Suprapubic skin (tissue), 4 donors: ENCODE results near the gene ZNF428. TPM values are rescaled to one million over a fixed set of nuclear protein-coding genes. Genes with fewer than 3 reads are reported as not detected.

Source experiments
- DNase-seq, 2 donors: peaks; one replicate each; pipeline ENCODE4 v3.0.0-alpha.2; 2019; ENCODE audit warnings: low spot score in 2 of 2
- H3K27ac ChIP-seq: fragments of 200-600 bp; sonication (generic); one replicate; pipeline ENCODE4 v1.5.1; 2019
- H3K27me3 ChIP-seq: fragments of 200-600 bp; sonication (generic); one replicate; pipeline ENCODE4 v1.5.1; 2019
- H3K36me3 ChIP-seq: fragments of 200-600 bp; sonication (generic); one replicate; pipeline ENCODE4 v1.5.1; 2019
- H3K4me1 ChIP-seq: fragments of 200-600 bp; sonication (generic); one replicate; pipeline ENCODE4 v1.5.1; 2019
- H3K4me3 ChIP-seq: fragments of 200-600 bp; sonication (generic); one replicate; pipeline ENCODE4 v1.5.1; 2019; ENCODE audit warnings: mild to moderate bottlenecking
- H3K9me3 ChIP-seq: fragments of 200-600 bp; sonication (generic); one replicate; pipeline ENCODE4 v1.5.1; 2019
- EP300 ChIP-seq: sonication (generic); formaldehyde crosslinking; IDR thresholded peaks from one replicate; pipeline ENCODE4 v1.6.1; 2017; ENCODE audit warnings: antibody characterized with exemption
- POLR2A ChIP-seq, 2 donors: fragments of 450-650 bp; IDR thresholded peaks; one replicate each; pipeline ENCODE4 v1.6.1; 2017; ENCODE audit warnings: antibody characterized with exemption in 2 of 2, mild to moderate bottlenecking in 2 of 2, moderate library complexity in 2 of 2
- POLR2AphosphoS5 ChIP-seq, 3 donors: sonication (generic); formaldehyde crosslinking; IDR thresholded peaks; one replicate each; pipeline ENCODE4 v1.6.1; 2017; ENCODE audit warnings: antibody characterized with exemption in 3 of 3
- WGBS: methylation state at CpG from one replicate; pipeline ENCODE4 v1.1.5; 2018; 5-methylcytosine and 5-hydroxymethylcytosine counted together
- total RNA-seq, 4 donors: library from RNA; depleted of rRNA; stranded (reverse); fragments of >200 nt; gene quantifications; one replicate each; pipeline ENCODE4 v1.1.0, GENCODE V29; 2016
- TF ChIP-seq, protein P1 (sequence below), 2 donors: fragments of 200-600 bp in 1 of 2; fragments of 450-650 bp in 1 of 2; sonication (generic) in 1 of 2; IDR thresholded peaks; one replicate each; pipeline ENCODE4 v1.5.1; 2016 to 2019; ENCODE audit warnings: antibody characterized with exemption in 2 of 2, mild to moderate bottlenecking in 1 of 2, moderate library complexity in 1 of 2

ZNF428 gene
- total RNA-seq, 4 donors from 2014 or later = 10.6 to 19.3 (median 17.5) TPM

DNA sequence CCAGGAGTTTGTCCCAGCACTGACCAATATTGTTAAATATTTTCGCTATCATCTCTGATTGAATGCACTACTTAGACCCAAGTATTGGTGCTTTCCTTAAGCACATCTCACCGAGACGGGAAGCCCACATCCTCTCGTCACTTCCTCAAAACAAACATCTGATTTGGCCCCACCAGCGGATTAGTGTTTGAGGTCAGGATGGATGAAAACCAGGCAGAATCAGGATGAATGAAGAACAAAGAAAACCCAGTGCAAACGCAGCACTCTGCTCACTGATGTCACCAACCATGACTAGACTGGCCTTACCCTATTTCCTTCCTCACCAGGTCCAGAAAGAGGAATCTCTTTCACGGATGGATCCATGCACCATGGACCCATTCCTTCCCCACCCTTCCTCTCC, 44.6 kb upstream of the ZNF428 start:
- H3K27ac ChIP-seq = no peak overlapping the region
- H3K36me3 ChIP-seq = peaks cover 10% of the 10 kb centered on the region
- H3K27me3 ChIP-seq = no peaks in the 10 kb centered on the region
- TF ChIP-seq POLR2A (IDR thresholded peaks at IDR 0.05) (no peak), EP300 (no peak), POLR2AphosphoS5 (IDR thresholded peaks at IDR 0.05) (no peak)
- TF ChIP-seq, protein P1, sequence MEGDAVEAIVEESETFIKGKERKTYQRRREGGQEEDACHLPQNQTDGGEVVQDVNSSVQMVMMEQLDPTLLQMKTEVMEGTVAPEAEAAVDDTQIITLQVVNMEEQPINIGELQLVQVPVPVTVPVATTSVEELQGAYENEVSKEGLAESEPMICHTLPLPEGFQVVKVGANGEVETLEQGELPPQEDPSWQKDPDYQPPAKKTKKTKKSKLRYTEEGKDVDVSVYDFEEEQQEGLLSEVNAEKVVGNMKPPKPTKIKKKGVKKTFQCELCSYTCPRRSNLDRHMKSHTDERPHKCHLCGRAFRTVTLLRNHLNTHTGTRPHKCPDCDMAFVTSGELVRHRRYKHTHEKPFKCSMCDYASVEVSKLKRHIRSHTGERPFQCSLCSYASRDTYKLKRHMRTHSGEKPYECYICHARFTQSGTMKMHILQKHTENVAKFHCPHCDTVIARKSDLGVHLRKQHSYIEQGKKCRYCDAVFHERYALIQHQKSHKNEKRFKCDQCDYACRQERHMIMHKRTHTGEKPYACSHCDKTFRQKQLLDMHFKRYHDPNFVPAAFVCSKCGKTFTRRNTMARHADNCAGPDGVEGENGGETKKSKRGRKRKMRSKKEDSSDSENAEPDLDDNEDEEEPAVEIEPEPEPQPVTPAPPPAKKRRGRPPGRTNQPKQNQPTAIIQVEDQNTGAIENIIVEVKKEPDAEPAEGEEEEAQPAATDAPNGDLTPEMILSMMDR (IDR thresholded peaks at IDR 0.05) = no peak
- WGBS = 65% methylated on average over 7 of the region's 7 CpGs
- DNase-seq = no peak
- H3K4me1 ChIP-seq = peaks cover 13% of the 10 kb centered on the region
- H3K9me3 ChIP-seq = no peaks in the 10 kb centered on the region
- no peak overlapping the region for H3K4me3 ChIP-seq

DNA sequence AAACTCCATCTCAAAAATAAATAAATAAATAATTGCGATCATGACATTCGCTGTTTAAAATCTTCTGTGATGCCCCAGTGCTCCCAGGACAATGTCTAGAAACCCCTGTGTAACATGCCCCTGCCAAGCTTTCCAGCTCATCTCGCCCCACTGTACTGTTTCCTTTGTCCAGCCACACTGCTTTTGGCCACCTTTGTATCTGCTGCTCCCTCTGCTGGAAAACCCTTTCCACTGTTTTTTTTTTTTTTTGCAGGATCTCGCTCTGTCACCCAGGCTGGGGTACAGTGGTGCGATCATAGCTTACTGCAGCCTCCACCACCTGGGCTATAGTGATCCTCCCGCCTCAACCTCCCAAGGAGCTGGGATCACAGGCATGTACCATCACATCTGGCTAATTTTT, 43.1 kb upstream of the ZNF428 start:
- no peak overlapping the region for H3K4me3 ChIP-seq
- no peaks in the 10 kb centered on the region for H3K9me3 ChIP-seq
- no peak for TF ChIP-seq EP300
- TF ChIP-seq, protein P1 (IDR thresholded peaks at IDR 0.05) = no peak
- TF ChIP-seq POLR2A (IDR thresholded peaks at IDR 0.05) = no peak
- no peak for TF ChIP-seq POLR2AphosphoS5 (IDR thresholded peaks at IDR 0.05)
- no peak for DNase-seq
- H3K4me1 ChIP-seq = peaks cover 6% of the 10 kb centered on the region
- no peak overlapping the region for H3K27ac ChIP-seq
- 90% methylated on average over 6 of the region's 6 CpGs for WGBS
- H3K36me3 ChIP-seq = peaks cover 16% of the 10 kb centered on the region
- no peaks in the 10 kb centered on the region for H3K27me3 ChIP-seq

DNA sequence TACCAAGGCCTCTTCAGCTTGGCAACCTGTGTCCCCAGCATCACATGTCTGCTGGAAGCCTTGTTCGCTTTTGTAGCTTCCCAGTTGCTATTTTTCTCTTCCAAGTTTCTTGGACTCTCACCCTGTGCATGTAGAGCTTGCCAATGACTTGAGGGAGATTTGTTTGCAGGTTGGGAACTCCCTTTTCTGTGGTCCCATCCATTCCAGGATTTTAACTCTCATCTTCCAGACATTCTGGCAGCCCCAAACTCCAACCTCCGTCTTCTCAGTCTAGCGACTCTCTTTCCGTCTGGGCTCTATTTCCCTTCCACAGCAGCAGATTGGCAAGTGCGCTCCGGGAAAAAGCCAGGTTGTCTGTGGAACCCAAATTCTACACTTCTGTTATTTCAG, 41.5 kb upstream of the ZNF428 start:
- Histone ChIP-seq H3K27me3 (no peaks in the 10 kb centered on the region), H3K27ac (no peak overlapping the region), H3K4me3 (no peak overlapping the region), H3K9me3 (no peaks in the 10 kb centered on the region), H3K36me3 (peaks cover 15% of the 10 kb centered on the region), H3K4me1 (no peaks in the 10 kb centered on the region)
- no peak for DNase-seq
- WGBS = 59% methylated on average over 6 of the region's 6 CpGs
- TF ChIP-seq EP300 (no peak), POLR2A (IDR thresholded peaks at IDR 0.05) (no peak), POLR2AphosphoS5 (IDR thresholded peaks at IDR 0.05) (no peak)
- TF ChIP-seq, protein P1 (IDR thresholded peaks at IDR 0.05) = no peak

DNA sequence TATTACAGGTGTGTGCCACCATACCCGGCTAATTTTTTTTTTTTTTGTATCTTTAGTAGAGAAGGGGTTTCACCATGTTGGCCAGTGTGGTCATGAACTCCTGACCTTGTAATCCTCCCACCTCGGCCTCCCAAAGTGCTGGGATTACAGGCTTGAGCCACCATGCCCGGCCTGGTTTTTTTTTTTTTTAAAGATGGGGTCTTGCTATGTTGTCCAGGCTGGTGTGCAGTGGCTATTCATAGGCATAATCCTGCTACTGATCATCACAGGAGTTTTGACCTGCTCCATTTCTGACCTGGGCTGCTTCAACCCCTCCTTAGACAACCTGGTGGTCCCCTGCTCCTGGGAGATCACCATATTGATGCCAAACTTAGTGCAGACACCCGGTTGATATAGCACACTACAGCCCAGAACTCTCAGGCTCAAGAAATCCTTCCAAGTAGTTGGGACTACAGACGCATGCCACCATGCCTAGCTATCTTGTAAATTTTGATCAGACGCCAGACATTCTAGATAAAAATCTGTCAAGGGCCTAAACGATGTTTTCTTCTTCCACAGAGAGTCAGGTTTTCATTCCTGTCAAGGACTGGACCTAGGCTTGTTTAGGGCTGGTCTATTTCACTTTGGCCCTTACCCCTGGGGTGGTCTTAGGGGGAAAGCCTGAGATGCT, 41.0 kb upstream of the ZNF428 start:
- H3K4me1 ChIP-seq = no peaks in the 10 kb centered on the region
- H3K9me3 ChIP-seq = no peaks in the 10 kb centered on the region
- H3K36me3 ChIP-seq = peaks cover 21% of the 10 kb centered on the region
- DNase-seq = no peak
- no peak overlapping the region for H3K4me3 ChIP-seq
- TF ChIP-seq POLR2AphosphoS5 (IDR thresholded peaks at IDR 0.05) (no peak), EP300 (no peak), POLR2A (IDR thresholded peaks at IDR 0.05) (no peak)
- TF ChIP-seq, protein P1 (IDR thresholded peaks at IDR 0.05) = no peak
- H3K27ac ChIP-seq = no peak overlapping the region
- 59% methylated on average over 7 of the region's 7 CpGs for WGBS
- no peaks in the 10 kb centered on the region for H3K27me3 ChIP-seq

DNA sequence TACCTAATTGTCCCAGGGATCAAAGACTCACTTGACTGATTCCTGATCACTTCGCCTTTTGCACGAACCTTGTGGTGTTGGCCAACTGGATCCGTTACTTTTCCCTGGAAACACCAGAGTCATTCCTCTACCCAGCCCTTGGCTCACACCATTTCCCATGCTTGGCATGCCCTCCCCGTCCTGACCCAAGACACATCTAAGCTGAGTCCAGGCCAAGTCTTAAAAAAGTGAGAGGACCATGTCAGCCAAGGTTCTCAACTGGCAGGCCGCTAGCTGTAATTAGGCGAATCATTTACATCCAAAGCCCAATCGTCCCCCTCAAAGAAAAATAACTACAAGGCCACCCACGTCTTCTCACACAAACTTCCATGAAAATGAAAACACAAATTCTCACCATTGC, 39.1 kb upstream of the ZNF428 start:
- TF ChIP-seq EP300 (no peak), POLR2AphosphoS5 (IDR thresholded peaks at IDR 0.05) (no peak), POLR2A (IDR thresholded peaks at IDR 0.05) (no peak)
- TF ChIP-seq, protein P1 (IDR thresholded peaks at IDR 0.05) = no peak
- Histone ChIP-seq H3K9me3 (no peaks in the 10 kb centered on the region), H3K4me3 (no peak overlapping the region), H3K4me1 (no peaks in the 10 kb centered on the region), H3K36me3 (peaks cover 35% of the 10 kb centered on the region), H3K27me3 (no peaks in the 10 kb centered on the region), H3K27ac (no peak overlapping the region)
- 94% methylated on average over 8 of the region's 8 CpGs for WGBS
- DNase-seq = no peak
